Measurements from ENCODE around the gene CLEC9A.

Gene CLEC9A

GRCh38 chr12:10110256-10110844 is 79.9 kb downstream of the CLEC9A start:
- no peaks in the 10 kb centered on the region for H3K79me2 ChIP-seq (ENCODE audit: control insufficient read depth, insufficient read depth, low read length, unreplicated experiment)
- no peak overlapping the region for H3K4me3 ChIP-seq (ENCODE audit: low read depth, low read length)
- H3K27ac ChIP-seq (ENCODE audit: low read depth, low read length) = no peak overlapping the region
- H2AFZ ChIP-seq (ENCODE audit: low read length, unreplicated experiment) = no peak overlapping the region
- H3K4me1 ChIP-seq (ENCODE audit: control insufficient read depth, insufficient read depth, low read length, unreplicated experiment) = peaks cover 4% of the 10 kb centered on the region
- no peaks in the 10 kb centered on the region for H3K27me3 ChIP-seq (ENCODE audit: insufficient read depth, low read length)
- no peaks in the 10 kb centered on the region for H3K36me3 ChIP-seq (ENCODE audit: insufficient read depth, low read length)

- H3K4me1 ChIP-seq (ENCODE audit: control insufficient read depth, insufficient read depth, low read length, unreplicated experiment) = peaks cover 4% of the 10 kb centered on the region
- H3K27ac ChIP-seq (ENCODE audit: low read depth, low read length) = no peak overlapping the region
- no peaks in the 10 kb centered on the region for H3K27me3 ChIP-seq (ENCODE audit: insufficient read depth, low read length)
- H3K4me3 ChIP-seq (ENCODE audit: low read depth, low read length) = no peak overlapping the region
- no peaks in the 10 kb centered on the region for H3K79me2 ChIP-seq (ENCODE audit: control insufficient read depth, insufficient read depth, low read length, unreplicated experiment)
- no peak overlapping the region for H2AFZ ChIP-seq (ENCODE audit: low read length, unreplicated experiment)
- H3K36me3 ChIP-seq (ENCODE audit: insufficient read depth, low read length) = no peaks in the 10 kb centered on the region
These were observed 81.0 kb downstream of the CLEC9A start for GRCh38 chr12:10111451-10111850.

GRCh38 chr12:10113075-10113474 is 82.6 kb downstream of the CLEC9A start:
- Histone ChIP-seq H3K27ac (ENCODE audit: low read depth, low read length) (no peak overlapping the region), H3K36me3 (ENCODE audit: insufficient read depth, low read length) (no peaks in the 10 kb centered on the region), H3K79me2 (ENCODE audit: control insufficient read depth, insufficient read depth, low read length, unreplicated experiment) (no peaks in the 10 kb centered on the region)

GRCh38 chr12:10113920-10114319 is 83.4 kb downstream of the CLEC9A start:
- H3K27ac ChIP-seq (ENCODE audit: low read depth, low read length) = no peak overlapping the region
- H3K27me3 ChIP-seq (ENCODE audit: insufficient read depth, low read length) = no peaks in the 10 kb centered on the region

More at GRCh38 chr12:10113075-10113474, 82.6 kb downstream of the CLEC9A start:
- Histone ChIP-seq H3K4me1 (ENCODE audit: control insufficient read depth, insufficient read depth, low read length, unreplicated experiment) (peaks cover 4% of the 10 kb centered on the region), H3K4me3 (ENCODE audit: low read depth, low read length) (no peak overlapping the region), H3K27me3 (ENCODE audit: insufficient read depth, low read length) (no peaks in the 10 kb centered on the region), H2AFZ (ENCODE audit: low read length, unreplicated experiment) (no peak overlapping the region)

GRCh38 chr12:10115311-10115710 is 84.8 kb downstream of the CLEC9A start:
- H3K4me1 ChIP-seq (ENCODE audit: control insufficient read depth, insufficient read depth, low read length, unreplicated experiment) = peaks cover 4% of the 10 kb centered on the region
- no peak overlapping the region for H3K27ac ChIP-seq (ENCODE audit: low read depth, low read length)
- no peaks in the 10 kb centered on the region for H3K27me3 ChIP-seq (ENCODE audit: insufficient read depth, low read length)
- no peak overlapping the region for H3K4me3 ChIP-seq (ENCODE audit: low read depth, low read length)
- H3K79me2 ChIP-seq (ENCODE audit: control insufficient read depth, insufficient read depth, low read length, unreplicated experiment) = no peaks in the 10 kb centered on the region
- no peaks in the 10 kb centered on the region for H3K36me3 ChIP-seq (ENCODE audit: insufficient read depth, low read length)
- no peak overlapping the region for H2AFZ ChIP-seq (ENCODE audit: low read length, unreplicated experiment)

More at GRCh38 chr12:10113920-10114319, 83.4 kb downstream of the CLEC9A start:
- no peak overlapping the region for H2AFZ ChIP-seq (ENCODE audit: low read length, unreplicated experiment)
- H3K79me2 ChIP-seq (ENCODE audit: control insufficient read depth, insufficient read depth, low read length, unreplicated experiment) = no peaks in the 10 kb centered on the region
- peaks cover 4% of the 10 kb centered on the region for H3K4me1 ChIP-seq (ENCODE audit: control insufficient read depth, insufficient read depth, low read length, unreplicated experiment)
- no peaks in the 10 kb centered on the region for H3K36me3 ChIP-seq (ENCODE audit: insufficient read depth, low read length)
- no peak overlapping the region for H3K4me3 ChIP-seq (ENCODE audit: low read depth, low read length)

Data from ACC112 (cell line).